Measurements from ENCODE around the gene MCM9.

Gene MCM9

DNA sequence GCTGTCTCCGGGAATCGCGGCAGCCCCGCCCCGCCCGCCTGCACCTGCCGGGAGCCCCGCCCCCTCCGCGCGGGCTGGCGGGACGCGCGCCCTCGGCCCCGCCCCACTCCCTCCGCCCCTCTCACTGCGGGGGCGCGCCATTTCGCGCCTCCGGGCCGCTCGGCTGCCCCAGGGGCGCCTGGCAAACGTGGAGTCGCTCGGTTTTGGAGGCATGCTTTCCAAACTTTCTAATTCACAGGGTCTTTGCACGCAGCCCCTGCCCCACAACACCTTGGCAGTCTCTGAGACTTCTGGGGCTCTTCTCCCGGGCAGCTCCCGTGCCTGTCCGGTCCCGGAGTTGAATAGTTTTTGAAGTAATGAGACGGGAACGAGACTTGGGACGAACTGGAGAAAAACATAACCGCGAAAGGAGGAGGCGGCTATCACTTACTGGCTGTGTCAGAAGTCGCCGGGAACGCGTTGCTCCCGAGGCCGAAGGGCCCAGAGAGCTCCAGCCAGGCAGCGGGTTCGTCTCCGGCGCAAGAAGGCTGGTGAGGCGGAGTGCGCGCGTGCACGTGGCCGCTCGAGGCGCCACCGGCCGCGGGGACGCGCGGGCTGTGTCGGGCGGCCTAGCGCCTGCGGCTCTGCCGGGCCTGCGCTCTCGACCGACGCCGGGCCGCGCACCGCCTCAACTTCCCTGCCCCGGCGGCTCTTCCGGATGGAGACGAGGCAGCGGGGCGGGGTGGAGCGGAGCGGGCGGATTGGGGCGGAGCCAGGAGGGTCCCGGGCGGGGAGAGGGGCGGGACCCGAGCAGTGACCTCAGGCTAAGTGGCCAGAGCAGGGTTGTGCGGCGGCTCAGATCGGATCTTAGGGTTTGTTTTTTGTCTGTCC is at the start of gene MCM9:
TSS of gene MCM9 (minus strand) at position 699 of the 870 bp plus-strand sequence. CDS start 3,436 bp downstream, outside the sequence.
- DNase-seq: peak; percentile 84

DNA sequence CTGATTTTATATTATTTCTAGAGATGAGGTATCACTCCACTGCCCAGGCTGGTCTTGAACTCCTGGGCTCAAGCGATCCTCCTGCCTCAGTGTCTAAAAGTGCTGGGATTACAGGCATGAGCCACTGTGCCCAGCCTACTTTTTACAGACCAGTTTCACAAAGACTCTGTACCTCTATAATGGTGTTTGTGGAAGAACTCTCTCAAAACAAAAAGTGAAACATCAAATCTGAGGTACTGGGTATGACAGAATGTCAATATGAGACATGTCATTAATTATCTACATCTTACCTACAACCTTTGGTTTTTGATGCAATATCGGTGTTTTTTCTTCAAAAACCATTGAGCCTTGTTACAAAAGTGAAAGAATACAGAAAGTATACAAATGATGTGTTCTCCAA is 49.4 kb upstream of the MCM9 start:
- DNase-seq: no peak

DNA sequence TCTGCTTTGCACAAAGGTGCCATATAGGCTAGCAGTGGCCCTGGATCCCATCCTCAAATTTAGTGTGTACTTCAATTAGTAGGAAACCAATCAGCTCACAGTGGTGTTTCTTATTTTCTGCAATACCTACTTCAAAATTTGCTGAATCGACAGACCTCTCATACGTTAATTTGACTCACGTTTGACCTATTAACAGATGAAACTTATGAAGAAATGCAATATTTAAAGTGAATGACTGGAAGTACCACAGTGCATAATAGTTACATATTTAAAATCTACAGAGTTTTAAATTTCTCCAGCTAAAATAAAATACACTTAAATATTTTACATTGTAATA is 47.6 kb upstream of the MCM9 start:
- no peak for DNase-seq

DNA sequence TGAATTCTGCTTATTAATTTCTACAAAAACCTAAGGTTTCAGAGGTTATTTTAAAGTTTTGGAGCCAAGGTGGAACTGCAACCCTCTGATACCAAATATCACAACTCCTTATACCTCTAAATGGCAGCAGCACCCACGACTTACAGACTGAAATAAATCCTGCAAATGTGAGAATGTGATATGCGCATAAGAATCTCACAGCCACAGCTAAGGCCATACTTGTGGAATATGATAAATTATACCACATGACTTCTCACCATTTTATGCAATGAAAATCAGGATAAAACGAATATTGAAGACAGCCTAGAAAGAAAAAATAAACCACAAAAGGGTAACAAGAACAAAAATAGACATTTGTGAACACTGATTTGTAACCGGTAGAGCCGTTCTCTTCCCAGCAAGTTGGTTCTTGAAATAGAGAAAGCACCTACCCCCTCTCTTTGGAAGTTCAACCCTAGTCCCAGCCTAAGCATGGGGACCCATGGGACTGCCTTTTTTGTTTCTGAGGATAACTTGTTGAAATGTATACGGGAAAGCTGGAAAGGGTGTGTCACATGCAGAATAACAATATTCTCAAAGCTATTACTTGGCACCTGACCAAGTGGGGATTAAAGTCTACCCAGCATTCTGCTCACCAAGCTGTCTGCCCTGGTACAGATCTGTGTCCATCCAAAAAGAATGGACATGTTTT is 47.1 kb upstream of the MCM9 start:
- DNase-seq: no peak

DNA sequence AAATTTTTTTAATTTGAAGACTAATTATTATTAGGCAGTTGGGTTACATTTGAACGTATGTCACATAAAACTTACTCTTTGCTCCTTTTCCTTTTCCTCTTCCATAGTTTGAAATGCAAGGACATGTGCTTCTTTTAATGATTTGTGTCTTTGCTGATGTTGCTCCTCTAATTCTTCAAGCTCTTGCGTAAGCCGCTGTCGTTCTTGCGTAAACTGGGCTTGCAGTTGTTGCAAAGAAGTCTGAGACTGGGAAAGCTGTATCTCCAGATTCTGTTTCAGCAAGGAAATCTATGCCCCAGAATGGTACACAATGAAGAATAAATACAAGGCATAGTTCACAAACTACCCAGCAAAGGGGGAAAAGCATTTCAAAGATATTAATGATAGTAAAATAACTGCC is 45.1 kb upstream of the MCM9 start:
- DNase-seq: no peak

DNA sequence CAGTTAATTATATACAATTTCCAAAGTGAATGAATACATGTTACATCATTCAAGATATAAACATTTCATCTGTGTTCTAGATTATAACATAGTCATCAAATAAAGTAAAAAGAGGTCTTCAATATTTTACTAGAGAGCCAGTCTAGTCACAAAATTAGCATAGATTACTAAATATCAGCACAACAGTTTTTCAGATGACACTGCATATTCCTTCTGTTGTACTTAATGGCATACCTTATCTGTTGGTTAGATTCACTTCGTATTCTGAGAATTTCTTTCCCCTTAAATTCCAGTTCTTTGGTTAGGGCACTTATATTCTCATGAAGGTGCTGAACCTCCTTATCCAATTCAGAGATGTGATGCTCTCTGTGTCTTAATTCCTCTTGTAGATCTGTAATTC is 39.8 kb upstream of the MCM9 start:
- no peak for DNase-seq

DNA sequence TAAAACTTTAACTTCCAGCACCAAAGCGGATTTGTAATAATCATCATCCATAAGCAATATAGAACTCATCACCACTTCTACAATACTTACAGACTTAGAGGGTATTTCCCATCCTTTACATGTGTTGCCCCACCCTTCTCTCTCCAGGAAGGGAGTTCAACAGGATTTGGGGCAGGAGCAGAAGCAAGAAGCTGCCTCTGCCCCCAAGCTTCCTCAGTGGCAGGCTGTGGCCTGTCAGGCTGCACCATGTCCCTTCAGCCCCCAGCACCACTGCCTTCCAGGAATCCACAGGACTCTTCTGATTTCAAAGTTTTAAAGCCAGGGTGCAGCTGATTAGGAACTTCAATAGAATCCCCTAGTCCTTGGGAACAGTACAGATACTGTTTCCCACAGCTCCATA is 36.7 kb upstream of the MCM9 start:
- no peak for DNase-seq

DNA sequence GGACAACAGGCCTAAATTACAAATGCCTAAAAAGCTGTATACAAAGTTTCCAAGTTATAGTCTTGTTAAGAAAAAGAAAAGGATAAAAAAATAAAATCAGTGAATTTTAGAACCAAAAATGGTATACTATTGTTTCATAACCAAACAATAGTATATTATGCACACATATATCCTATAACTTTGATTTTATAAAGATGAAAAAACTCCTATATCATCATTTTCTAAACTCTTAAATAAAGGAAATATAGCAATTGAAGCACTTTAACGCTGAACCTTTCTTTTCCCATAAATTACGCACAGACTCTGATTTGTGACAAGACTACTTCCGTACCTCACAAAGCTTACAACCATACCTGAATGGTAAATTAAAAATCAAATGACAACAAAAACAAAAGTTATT is 35.9 kb upstream of the MCM9 start:
- DNase-seq: no peak

DNA sequence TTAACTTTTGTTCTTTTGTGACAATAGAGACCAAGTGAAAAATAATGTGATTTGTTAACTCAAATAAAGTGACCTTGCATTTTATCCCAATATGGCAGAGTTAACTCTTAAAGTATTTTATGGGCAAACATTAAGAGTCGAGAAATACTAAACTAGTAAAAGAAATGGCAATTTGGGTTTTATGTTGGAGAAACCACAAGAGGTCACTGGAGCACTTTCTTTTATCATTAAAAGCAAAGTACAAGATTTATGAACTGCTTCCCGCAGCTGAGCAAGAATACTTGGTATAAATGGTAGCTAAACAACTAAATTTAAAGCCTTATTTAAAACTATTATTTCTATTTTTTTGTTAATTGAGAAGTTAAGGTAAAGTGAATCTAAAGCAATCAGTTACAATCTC is 33.5 kb upstream of the MCM9 start:
- DNase-seq: peak; percentile 7

DNA sequence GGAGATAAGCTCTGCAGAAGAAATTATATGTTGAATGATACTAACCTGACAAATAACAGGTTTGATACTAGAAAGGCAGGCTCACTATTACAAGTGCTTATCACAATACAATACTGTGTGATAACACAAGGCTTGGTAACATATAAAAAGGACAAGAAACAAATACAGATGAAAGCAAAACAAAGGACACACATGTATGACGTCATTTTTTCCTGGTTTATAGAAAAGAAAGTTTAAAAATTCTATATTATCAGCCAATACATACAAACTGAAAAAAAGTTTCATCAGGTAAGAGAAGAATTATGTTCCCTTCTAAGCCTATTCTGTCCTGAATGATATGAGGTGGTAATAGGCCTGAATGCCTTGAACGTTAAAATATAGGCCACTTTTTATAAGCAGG is 32.3 kb upstream of the MCM9 start:
- no peak for DNase-seq

DNA sequence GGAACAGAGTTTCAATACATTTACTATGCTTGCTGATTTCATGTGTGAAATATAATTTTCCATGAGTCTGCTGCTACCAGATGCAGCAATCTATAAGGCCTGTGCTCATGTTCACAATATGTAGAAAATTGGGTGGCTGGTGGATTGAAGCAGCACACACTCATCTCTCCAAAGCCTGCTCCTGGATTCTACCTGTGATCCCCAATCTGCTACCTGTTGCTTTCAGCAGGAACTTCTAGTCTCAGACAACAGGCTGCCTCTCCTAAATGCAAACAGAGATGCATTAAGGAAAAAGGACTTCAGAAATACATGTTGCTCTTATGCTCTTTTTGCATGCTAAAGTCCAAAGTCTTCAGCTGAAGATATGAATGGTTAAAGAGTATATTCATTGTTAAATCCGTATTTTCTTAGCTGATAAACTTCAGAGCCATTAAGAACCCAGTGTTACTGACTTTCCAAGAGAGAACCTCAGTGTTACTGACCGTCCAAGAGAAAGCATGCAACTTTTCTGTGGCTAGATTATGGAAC is 30.9 kb upstream of the MCM9 start:
- DNase-seq: no peak

DNA sequence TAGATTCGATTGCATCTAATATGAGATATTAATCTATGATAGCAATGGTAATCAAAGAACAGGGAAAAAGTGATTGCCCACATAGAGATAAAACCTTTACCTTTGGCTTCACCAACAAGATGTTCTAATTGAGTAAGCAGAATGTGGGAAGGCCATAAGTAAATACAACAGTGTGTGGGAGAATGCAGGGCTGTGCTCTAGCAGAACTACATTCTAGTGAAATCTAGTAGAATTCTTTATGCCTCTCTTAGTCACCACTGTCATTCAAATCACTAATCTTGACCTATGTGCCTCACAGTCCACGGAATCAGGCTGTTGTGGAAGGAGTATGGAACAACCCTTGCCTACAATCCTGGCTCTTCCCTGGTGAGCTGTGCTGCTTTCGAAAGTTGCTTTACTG is 30.4 kb upstream of the MCM9 start:
- DNase-seq: no peak

DNA sequence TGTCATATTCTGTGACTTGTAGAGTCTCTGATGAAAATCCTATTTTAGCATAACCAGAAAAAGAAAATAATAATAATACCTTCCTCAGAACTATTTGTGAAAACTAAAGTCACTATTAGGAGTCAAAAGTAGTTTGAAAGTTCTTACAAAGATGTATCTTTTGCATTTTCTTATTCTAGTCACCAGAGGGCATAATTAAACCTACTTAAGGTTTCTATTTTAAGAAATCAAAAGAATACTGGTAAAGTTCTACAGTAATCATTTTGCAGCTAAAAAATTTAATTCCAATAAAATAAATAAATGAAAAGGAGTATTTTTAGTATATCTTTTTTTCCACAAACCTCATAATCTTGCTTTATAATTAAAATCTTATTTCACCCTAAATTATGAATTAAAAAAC is 28.0 kb upstream of the MCM9 start:
- no peak for DNase-seq

DNA sequence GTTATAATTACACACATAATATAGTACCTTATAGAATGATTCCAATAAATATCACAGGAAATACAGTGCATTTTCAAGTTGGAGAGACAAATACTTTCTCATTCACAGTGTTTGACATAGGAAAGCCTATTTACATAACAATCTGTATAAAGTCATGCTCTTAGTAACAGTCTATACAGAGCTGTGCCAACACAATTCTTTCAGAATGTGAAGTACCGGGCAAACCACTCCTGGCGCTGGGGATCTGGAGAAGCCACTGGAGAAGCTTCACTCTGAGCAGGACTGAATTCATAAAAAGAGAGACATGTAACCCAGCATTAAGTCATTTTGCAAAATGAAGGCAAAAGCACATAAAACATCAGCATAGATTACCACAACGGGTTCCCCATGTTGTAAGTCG is 24.9 kb upstream of the MCM9 start:
- no peak for DNase-seq

DNA sequence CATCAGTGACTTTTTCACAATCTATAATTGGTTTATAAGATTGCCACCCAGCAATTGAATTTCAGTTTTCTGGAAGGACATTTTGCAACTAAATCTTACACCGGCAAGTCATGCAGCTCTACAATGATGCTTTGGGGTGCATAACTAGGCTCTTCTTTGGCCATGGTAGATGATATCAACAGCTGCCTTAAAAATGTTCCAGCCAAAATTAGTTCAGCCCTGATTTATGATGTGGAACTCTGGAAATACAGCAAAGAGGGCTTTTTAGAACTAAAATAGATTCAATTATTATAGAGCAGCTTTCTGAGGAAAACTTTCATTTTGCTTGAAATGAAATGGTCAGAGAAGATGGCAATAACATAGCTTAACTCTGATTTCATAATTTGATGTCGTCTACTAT is 18.4 kb upstream of the MCM9 start:
- DNase-seq: no peak

DNA sequence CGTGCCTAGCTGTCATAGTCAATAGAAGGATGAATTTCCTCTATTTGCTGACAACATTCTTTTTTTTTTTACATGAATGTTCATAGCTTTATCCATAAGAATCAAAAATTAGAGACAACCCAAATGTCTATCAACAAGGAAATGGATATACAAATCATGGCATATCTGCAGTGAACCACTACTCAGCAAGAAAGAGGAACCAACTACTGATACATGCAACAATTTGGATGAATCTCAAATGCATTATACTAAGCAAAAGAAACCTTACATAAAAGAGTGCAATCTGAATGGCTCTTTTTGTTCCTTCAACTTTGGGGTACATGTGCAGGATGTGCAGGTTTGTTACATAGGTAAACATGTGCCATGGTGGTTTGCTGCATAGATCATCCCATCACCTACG is 17.7 kb upstream of the MCM9 start:
- no peak for DNase-seq

DNA sequence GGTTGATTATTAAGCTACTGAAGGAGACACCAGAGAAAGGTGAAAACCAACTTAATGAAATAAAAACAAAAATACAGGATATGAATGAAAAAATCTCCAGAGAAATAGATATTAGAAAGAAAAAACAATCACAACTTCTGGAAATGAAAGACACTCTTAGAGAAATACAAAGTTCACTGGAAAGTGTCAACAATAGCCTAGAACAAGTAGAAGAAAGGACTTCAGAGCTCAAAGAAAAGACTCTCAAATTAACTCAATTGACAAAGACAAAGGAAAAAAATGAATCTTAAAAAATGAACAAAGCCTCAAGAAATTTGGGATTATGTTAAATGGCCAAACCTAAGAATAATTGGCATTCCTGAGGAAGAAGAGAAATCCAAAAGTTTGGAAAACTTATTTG is 10.3 kb upstream of the MCM9 start:
- DNase-seq: no peak

DNA sequence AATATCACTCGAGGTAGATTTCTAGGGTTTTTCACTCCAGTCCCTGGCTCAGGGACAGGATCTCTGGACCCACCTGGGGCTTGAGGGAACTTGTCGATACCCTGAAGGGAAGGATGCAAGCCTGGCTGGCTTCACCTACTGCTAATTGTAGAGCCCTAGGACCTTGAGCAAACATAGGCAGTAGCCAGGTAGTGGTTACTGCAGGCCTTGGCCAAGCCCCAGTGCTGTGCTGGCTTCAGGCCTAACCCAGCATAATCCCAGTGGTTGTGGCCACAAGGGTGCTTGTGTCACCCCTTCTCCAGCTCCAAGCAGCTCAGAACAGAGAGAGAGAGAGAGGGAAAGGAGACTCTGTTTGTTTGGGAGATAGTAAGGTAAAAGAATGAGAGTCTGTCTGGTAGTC is 5.8 kb upstream of the MCM9 start:
- no peak for DNase-seq

DNA sequence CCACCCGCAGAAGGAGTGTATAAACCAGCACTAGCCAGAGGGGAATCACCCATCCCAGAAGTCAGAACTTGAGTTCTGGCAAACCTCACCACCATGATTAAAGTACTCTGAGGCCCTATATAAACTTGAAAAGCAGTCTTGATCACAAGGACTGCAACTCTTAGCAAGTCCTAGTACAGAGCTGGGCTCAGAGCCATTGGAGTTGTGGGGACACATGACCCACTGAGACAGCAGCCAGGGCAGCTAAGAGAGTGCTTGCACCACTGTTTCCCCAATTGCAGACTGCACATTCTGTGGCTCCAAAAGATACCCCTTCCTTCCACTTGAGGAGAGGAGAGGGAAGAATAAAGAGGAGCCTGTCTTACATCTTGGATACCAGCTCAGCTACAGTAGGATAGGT is 4.7 kb upstream of the MCM9 start:
- DNase-seq: no peak

DNA sequence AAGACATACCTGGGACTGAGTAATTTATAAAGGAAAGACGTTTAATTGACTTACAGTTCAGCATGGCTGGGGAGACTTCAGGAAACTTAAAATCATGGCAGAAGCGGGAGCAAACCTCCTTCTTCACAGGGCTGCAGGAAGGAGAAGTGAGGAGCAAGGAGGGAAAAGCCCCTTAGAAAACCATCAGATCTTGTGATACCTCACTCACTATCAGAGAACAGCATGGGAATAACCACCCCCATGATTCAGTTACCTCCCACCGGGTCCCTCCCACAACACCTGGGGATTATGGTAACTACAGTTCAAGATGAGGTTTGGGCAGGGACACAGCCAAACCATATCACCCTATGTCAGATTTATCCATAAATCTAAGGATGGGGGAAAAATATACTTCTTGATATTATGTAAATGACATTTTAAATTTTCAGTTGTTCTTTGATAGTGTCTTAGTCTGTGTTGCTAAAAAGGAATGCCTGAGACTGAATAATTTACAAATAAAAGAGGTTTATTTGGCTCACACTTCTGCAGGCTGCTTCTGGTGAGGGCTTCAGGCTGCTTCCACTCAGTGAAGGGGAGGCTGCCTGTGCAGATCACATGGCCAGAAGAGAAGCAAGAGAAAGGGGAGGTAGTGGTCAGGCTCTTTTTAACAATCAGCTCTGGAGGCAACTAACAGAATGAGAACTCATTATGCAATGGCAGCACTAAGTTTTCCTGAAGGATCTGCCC is 1.2 kb upstream of the MCM9 start:
- DNase-seq: no peak

DNA sequence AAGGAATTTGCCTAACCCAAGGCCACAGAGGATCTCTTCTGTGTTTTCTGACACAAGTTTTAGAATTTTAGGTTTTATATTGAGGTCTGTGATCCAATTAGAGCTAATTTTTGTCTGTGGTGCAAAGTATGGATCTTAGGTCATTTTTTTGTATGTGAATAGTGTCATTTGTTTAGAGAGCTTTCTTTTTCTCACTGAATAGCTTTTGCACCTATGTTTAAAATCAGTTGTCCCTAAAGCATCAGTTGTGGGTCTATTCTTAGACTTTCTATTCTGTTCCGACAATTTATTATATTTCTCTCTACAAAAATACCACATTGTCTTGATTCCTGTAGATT is 341 bp upstream of the MCM9 start:
- no peak for DNase-seq

DNA sequence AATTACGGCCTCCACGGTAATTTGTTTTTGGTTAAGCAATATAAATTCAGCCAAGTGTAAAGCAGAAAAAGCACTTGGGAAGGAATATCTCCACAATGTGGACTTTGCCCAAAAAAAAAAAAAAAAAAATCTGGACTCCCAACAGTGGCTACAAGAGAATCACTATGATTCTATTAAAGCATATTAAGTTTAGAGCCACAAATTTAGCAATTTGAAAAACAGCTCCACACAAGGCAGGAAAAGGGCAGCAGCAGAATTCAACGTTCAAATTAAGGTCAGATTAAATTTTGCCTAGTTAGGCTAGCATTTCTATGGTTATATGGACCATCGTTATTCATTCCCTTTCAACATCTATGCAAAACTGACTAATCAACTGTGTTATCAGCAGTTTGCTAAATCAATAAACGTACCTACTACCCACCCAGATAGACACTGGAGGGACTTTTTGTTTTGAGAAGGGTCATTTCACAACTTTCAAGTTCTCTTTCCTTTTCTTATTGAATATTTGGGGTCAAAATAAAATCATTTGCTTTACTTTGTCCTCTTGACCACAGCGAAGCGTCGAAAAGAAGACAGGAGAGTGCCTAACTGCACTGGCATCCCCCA is 1.0 kb downstream of the MCM9 start:
- DNase-seq: no peak

DNA sequence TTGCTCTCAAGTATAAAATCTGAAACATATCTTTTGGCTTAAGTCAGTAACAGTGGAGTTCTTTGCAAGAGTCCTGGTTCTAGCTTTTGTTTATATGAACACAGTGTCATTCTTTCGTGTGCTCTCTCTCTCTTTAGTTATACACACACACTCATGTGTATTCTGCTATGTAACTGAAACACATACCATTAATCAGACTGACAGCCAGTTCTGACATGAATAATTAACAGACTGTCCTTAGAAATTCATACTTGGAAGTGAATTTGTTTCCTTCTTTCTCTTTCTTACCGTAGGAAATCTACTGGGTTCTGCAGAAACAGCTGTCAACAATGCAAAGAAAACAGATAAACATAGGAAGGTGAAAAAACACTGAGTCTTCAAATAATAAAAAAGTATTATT is 2.5 kb downstream of the MCM9 start:
- no peak for DNase-seq

DNA sequence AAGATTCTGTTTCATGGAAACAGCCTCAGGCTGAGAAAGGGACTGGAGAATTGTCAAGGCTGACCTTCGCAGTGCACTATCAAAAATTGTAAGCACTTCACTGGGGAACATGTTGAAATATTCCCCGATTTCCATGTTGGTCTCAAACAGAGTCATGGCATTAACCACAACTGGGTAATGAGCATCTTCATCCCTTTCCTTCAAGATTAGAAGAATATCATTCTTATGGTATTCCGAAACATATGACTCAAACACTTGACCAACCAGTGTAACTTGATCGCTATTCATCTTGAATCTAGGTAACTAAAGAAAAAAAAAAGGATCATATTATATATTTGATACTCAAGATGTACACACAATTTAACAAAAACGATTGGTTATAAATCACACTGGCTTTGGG is 3.5 kb downstream of the MCM9 start:
- no peak for DNase-seq
